NCI-H446 treated with DMSO at 0.1 percent for 48 hours (cell line): ENCODE data around the gene MAGI2.

Experiments
- DNase-seq: peaks from one replicate; lab custom pipeline; 2025; lab: John Stamatoyannopoulos, UW

MAGI2 gene

GRCh38 chr7:78223598-78223997 lies 1229.9 kb downstream of the MAGI2 start:
- no peak for DNase-seq

- no peak for DNase-seq
Observed at GRCh38 chr7:78222001-78222751, 1231.3 kb downstream of the MAGI2 start.

- DNase-seq: no peak
Observed at GRCh38 chr7:78220754-78221153, 1232.7 kb downstream of the MAGI2 start.

- no peak for DNase-seq
Observed at GRCh38 chr7:78218876-78219275, 1234.6 kb downstream of the MAGI2 start.

- no peak for DNase-seq
Observed at GRCh38 chr7:78218051-78218450, 1235.4 kb downstream of the MAGI2 start.

- DNase-seq: no peak
Observed at GRCh38 chr7:78215199-78215598, 1238.3 kb downstream of the MAGI2 start.

- DNase-seq: no peak
Observed at GRCh38 chr7:78213402-78213801, 1240.1 kb downstream of the MAGI2 start.

- DNase-seq: no peak
Observed at GRCh38 chr7:78212476-78213060, 1240.9 kb downstream of the MAGI2 start.

- DNase-seq: no peak
Observed at GRCh38 chr7:78207269-78207668, 1246.2 kb downstream of the MAGI2 start.

GRCh38 chr7:78206769-78207168 lies 1246.7 kb downstream of the MAGI2 start:
- DNase-seq: no peak

GRCh38 chr7:78203042-78203720 lies 1250.3 kb downstream of the MAGI2 start:
- no peak for DNase-seq

GRCh38 chr7:78198756-78199155 lies 1254.7 kb downstream of the MAGI2 start:
- DNase-seq: no peak

- DNase-seq: no peak
Observed at GRCh38 chr7:78197447-78197846, 1256.0 kb downstream of the MAGI2 start.

- DNase-seq: no peak
Observed at GRCh38 chr7:78195281-78195680, 1258.2 kb downstream of the MAGI2 start.

GRCh38 chr7:78194611-78195010 lies 1258.9 kb downstream of the MAGI2 start:
- DNase-seq: no peak

GRCh38 chr7:78191475-78192079 lies 1261.9 kb downstream of the MAGI2 start:
- DNase-seq: peak; percentile 77

- no peak for DNase-seq
Observed at GRCh38 chr7:78189762-78190161, 1263.7 kb downstream of the MAGI2 start.

GRCh38 chr7:78185149-78185745 lies 1268.2 kb downstream of the MAGI2 start:
- DNase-seq: no peak

GRCh38 chr7:78184299-78184698 lies 1269.2 kb downstream of the MAGI2 start:
- DNase-seq: no peak

- DNase-seq: no peak
Observed at GRCh38 chr7:78179827-78180477, 1273.5 kb downstream of the MAGI2 start.

- no peak for DNase-seq
Observed at GRCh38 chr7:78179211-78179610, 1274.3 kb downstream of the MAGI2 start.

- peak; percentile 78 for DNase-seq
Observed at GRCh38 chr7:78178319-78178718, 1275.1 kb downstream of the MAGI2 start.
